H9 (cell line): ENCODE data around the gene NDOR1. TPM values are rescaled to one million over a fixed set of nuclear protein-coding genes. Genes with fewer than 3 reads are reported as not detected.
A peak's percentile ranks its signal among the peaks of the same experiment; 100 is the strongest.

Experiments
- DNase-seq: peaks from one replicate; pipeline ENCODE4 v3.0.0-alpha.2; 2017
- H2AFZ ChIP-seq: one replicate; pipeline ENCODE4 v1.6.1; 2013; ENCODE audit warnings: mild to moderate bottlenecking, low read length, control low read depth, moderate library complexity
- H2AK5ac ChIP-seq: 2 replicates; pipeline ENCODE4 v1.6.1; 2013; ENCODE audit warnings: low read length, control low read depth, mixed read lengths; ENCODE audit not compliant: insufficient read length
- H2BK120ac ChIP-seq: one replicate; pipeline ENCODE4 v1.6.1; 2013; ENCODE audit warnings: low read depth, mild to moderate bottlenecking, low read length, control low read depth, inconsistent platforms; ENCODE audit not compliant: poor library complexity, severe bottlenecking
- H2BK12ac ChIP-seq: 2 replicates; pipeline ENCODE4 v1.6.1; 2013; ENCODE audit warnings: low read length, control low read depth, mixed read lengths, low read depth; ENCODE audit not compliant: insufficient read length
- H2BK15ac ChIP-seq: 2 replicates; pipeline ENCODE4 v1.6.1; 2013; ENCODE audit warnings: low read depth, low read length, control low read depth
- H2BK20ac ChIP-seq: one replicate; pipeline ENCODE4 v1.6.1; 2013; ENCODE audit warnings: low read depth, mild to moderate bottlenecking, low read length, control low read depth, inconsistent platforms; ENCODE audit not compliant: poor library complexity, severe bottlenecking
- H2BK5ac ChIP-seq: 2 replicates; pipeline ENCODE4 v1.6.1; 2013; ENCODE audit warnings: low read length, control low read depth, mixed read lengths; ENCODE audit not compliant: insufficient read length
- H3K14ac ChIP-seq: 2 replicates; pipeline ENCODE4 v1.6.1; 2013; ENCODE audit warnings: low read length, control low read depth; ENCODE audit not compliant: insufficient read depth
- H3K18ac ChIP-seq: 2 replicates; pipeline ENCODE4 v1.6.1; 2013; ENCODE audit warnings: low read depth, mild to moderate bottlenecking, mixed read lengths, low read length, control low read depth; ENCODE audit not compliant: insufficient read length
- H3K23ac ChIP-seq: 2 replicates; pipeline ENCODE4 v1.6.1; 2013; ENCODE audit warnings: low read length, control low read depth, mixed read lengths, low read depth; ENCODE audit not compliant: insufficient read length
- H3K23me2 ChIP-seq: 2 replicates; pipeline ENCODE4 v1.6.1; 2013; ENCODE audit warnings: low read depth, mild to moderate bottlenecking, mixed read lengths, low read length, control low read depth; ENCODE audit not compliant: insufficient read length, poor library complexity, severe bottlenecking
- H3K27ac ChIP-seq: 2 replicates; pipeline ENCODE4 v1.5.1; 2013; ENCODE audit warnings: low read length, control low read depth, mixed read lengths, low read depth; ENCODE audit not compliant: insufficient read length
- H3K27me3 ChIP-seq: 2 replicates; pipeline ENCODE4 v1.6.1; 2013; ENCODE audit warnings: low read length, control low read depth, inconsistent platforms; ENCODE audit not compliant: insufficient read depth
- H3K4ac ChIP-seq: 2 replicates; pipeline ENCODE4 v1.6.1; 2013; ENCODE audit warnings: low read depth, mild to moderate bottlenecking, control low read depth, inconsistent platforms, low read length, moderate library complexity
- H3K4me1 ChIP-seq: 2 replicates; pipeline ENCODE4 v1.6.1; 2013; ENCODE audit warnings: low read length, control low read depth, inconsistent platforms; ENCODE audit not compliant: insufficient read depth
- H3K4me2 ChIP-seq: 2 replicates; pipeline ENCODE4 v1.6.1; 2013; ENCODE audit warnings: low read length, control low read depth, mixed read lengths; ENCODE audit not compliant: insufficient read length, insufficient read depth
- H3K56ac ChIP-seq: 2 replicates; pipeline ENCODE4 v1.6.1; 2013; ENCODE audit warnings: low read depth, mild to moderate bottlenecking, mixed read lengths, low read length, control low read depth; ENCODE audit not compliant: insufficient read length
- H3K79me1 ChIP-seq: 2 replicates; pipeline ENCODE4 v1.6.1; 2013; ENCODE audit warnings: low read depth, mild to moderate bottlenecking, moderate library complexity, low read length, control low read depth, inconsistent platforms; ENCODE audit not compliant: insufficient read depth, poor library complexity, severe bottlenecking
- H3K79me2 ChIP-seq: 2 replicates; pipeline ENCODE4 v1.6.1; 2013; ENCODE audit warnings: low read length, control low read depth, inconsistent platforms; ENCODE audit not compliant: insufficient read depth
- H3K9ac ChIP-seq: 2 replicates; pipeline ENCODE4 v1.6.1; 2013; ENCODE audit warnings: low read length, control low read depth, mixed read lengths; ENCODE audit not compliant: insufficient read length; ENCODE audit errors: extremely low read depth
- H3K9me3 ChIP-seq: one replicate; pipeline ENCODE4 v1.6.1; 2013; ENCODE audit warnings: low read depth, low read length, inconsistent platforms; ENCODE audit not compliant: control insufficient read depth
- H3T11ph ChIP-seq: one replicate; pipeline ENCODE4 v1.6.1; 2013; ENCODE audit warnings: mild to moderate bottlenecking, low read length, control low read depth, inconsistent platforms
- H4K20me1 ChIP-seq: one replicate; pipeline ENCODE4 v1.6.1; 2013; ENCODE audit not compliant: control insufficient read depth, insufficient read length, insufficient read depth
- H4K5ac ChIP-seq: 2 replicates; pipeline ENCODE4 v1.6.1; 2013; ENCODE audit warnings: low read depth, mild to moderate bottlenecking, mixed read lengths, low read length, control low read depth; ENCODE audit not compliant: insufficient read length
- H4K8ac ChIP-seq: replicated peaks from 2 replicates; pipeline ENCODE4 v1.6.1; 2013; ENCODE audit warnings: low read length, control low read depth, mixed read lengths, low read depth; ENCODE audit not compliant: insufficient read length
- H4K91ac ChIP-seq: 2 replicates; pipeline ENCODE4 v1.6.1; 2013; ENCODE audit warnings: low read depth, mild to moderate bottlenecking, moderate library complexity, mixed read lengths, low read length, control low read depth; ENCODE audit not compliant: insufficient read length
- H3K27ac Mint-ChIP-seq, 3 experiments: 2 replicates in 2 of 3; 3 replicates in 1 of 3; pipeline ENCODE4 v1.8.0; 2020 to 2021; ENCODE audit warnings: mixed read lengths in 3 of 3, mild to moderate bottlenecking in 1 of 3, moderate library complexity in 1 of 3
- H3K27me3 Mint-ChIP-seq: 2 replicates; pipeline ENCODE4 v1.8.0; 2021; ENCODE audit warnings: low read depth, mild to moderate bottlenecking, moderate library complexity, mixed read lengths
- H3K36me3 Mint-ChIP-seq, 3 experiments: 2 replicates in 2 of 3; 3 replicates in 1 of 3; pipeline ENCODE4 v1.8.0; 2020 to 2021; ENCODE audit warnings: low read depth in 3 of 3, mixed read lengths in 3 of 3; ENCODE audit not compliant: insufficient read depth in 1 of 3
- H3K4me1 Mint-ChIP-seq, 2 experiments: 2 replicates each; pipeline ENCODE4 v1.8.0; 2020; ENCODE audit warnings: mixed read lengths in 2 of 2
- H3K4me3 Mint-ChIP-seq, 2 experiments: 2 replicates in 1 of 2; 3 replicates in 1 of 2; pipeline ENCODE4 v1.8.0; 2020 to 2021; ENCODE audit warnings: mild to moderate bottlenecking in 2 of 2, mixed read lengths in 2 of 2, moderate library complexity in 1 of 2
- H3K9me3 Mint-ChIP-seq, 2 experiments: 2 replicates in 1 of 2; 3 replicates in 1 of 2; pipeline ENCODE4 v1.8.0; 2020; ENCODE audit warnings: mild to moderate bottlenecking in 2 of 2, mixed read lengths in 2 of 2, moderate library complexity in 1 of 2
- CTCF ChIP-seq: fragments of 200-600 bp; sonication (generic); conservative IDR thresholded peaks from 3 replicates; pipeline ENCODE4 v1.8.0; 2021; ENCODE audit warnings: antibody characterized with exemption, mild to moderate bottlenecking
- WGBS: extraction: QIAGEN DNeasy Blood & Tissue Kit; methylation state at CpG from one replicate; pipeline ENCODE4 v1.1.7; 2013; ENCODE audit warnings: missing lambda C conversion rate, low lambda C conversion rate, mixed read lengths; ENCODE audit not compliant: insufficient read length; ENCODE audit errors: extremely low coverage; 5-methylcytosine and 5-hydroxymethylcytosine counted together
- total RNA-seq: library from RNA; stranded (reverse); gene quantifications from 2 replicates; pipeline ENCODE4 v1.2.1, GENCODE V29; 2021

The NDOR1 gene
- total RNA-seq, 1 experiment from 2014 or later: 44.1 TPM

GRCh38 chr9:137172901-137173795, 32.4 kb upstream of the NDOR1 start:
- TF ChIP-seq CTCF: no peak
- H3K9ac ChIP-seq: no peak overlapping the region
- H3K4me1 Mint-ChIP-seq: peaks cover 3 to 14% of the 10 kb centered on the region in 2 experiments
- no peak overlapping the region for H2AFZ ChIP-seq
- no peak overlapping the region for H2BK12ac ChIP-seq
- DNase-seq: no peak
- no peak overlapping the region for H2BK120ac ChIP-seq
- no peaks in the 10 kb centered on the region for H3K9me3 Mint-ChIP-seq
- no peak overlapping the region for H3K14ac ChIP-seq
- H2BK20ac ChIP-seq: no peak overlapping the region
- no peaks in the 10 kb centered on the region for H3K4me1 ChIP-seq
- H3K23me2 ChIP-seq: peaks cover 4% of the 10 kb centered on the region
- no peak overlapping the region for H4K8ac ChIP-seq
- no peak overlapping the region for H3K56ac ChIP-seq
- H3K79me1 ChIP-seq: no peaks in the 10 kb centered on the region
- H3K27ac ChIP-seq: no peak overlapping the region
- H3K27me3 Mint-ChIP-seq: peaks cover 71% of the 10 kb centered on the region
- no peak overlapping the region for H4K91ac ChIP-seq
- H2BK5ac ChIP-seq: no peak overlapping the region
- no peak overlapping the region for H4K5ac ChIP-seq
- no peak overlapping the region for H3K18ac ChIP-seq
- no peaks in the 10 kb centered on the region for H3K9me3 ChIP-seq
- H2BK15ac ChIP-seq: no peak overlapping the region
- no peak overlapping the region for H3T11ph ChIP-seq
- no peak overlapping the region for H3K4ac ChIP-seq
- no CpG with 5 or more reads among the region's 21 CpGs for WGBS
- peaks cover 13% of the 10 kb centered on the region; the same call in 1 of the 2 replicates for H3K27me3 ChIP-seq
- no peak overlapping the region for H3K23ac ChIP-seq
- H3K4me2 ChIP-seq: no peak overlapping the region
- no peaks in the 10 kb centered on the region for H3K79me2 ChIP-seq
- H4K20me1 ChIP-seq: no peaks in the 10 kb centered on the region
- H2AK5ac ChIP-seq: no peak overlapping the region
- peak overlapping the region in 1 of 2 experiments; percentile 26; a peak in 1 of 5 replicates for H3K4me3 Mint-ChIP-seq
- peak overlapping the region in 1 of 3 experiments; percentile 48; a peak in 1 of 7 replicates for H3K27ac Mint-ChIP-seq
- peaks cover 0 to 6% (median 0%) of the 10 kb centered on the region in 3 experiments; a peak in 2 of 7 replicates for H3K36me3 Mint-ChIP-seq
